OCI-LY7 (cell line): Measurements from ENCODE around the gene RPS3. TPM values are rescaled to one million over a fixed set of nuclear protein-coding genes. Genes with fewer than 3 reads are reported as not detected.

Source experiments
- BruUV-seq: library from RNA; stranded (reverse); fragments of 400-500 nt; replicated peaks from 2 replicates; lab custom pipeline; 2021; lab: Mats Ljungman, UMichigan
- CTCF ChIA-PET: fragments of 300-600 bp; sonication (Branson Sonifier 250); formaldehyde crosslinking; loops from one replicate; lab custom pipeline; 2022; ENCODE audit warnings: antibody characterized with exemption; ENCODE audit not compliant: unreplicated experiment; lab: Charles Lee
- POLR2A ChIA-PET: fragments of 300-600 bp; sonication (Branson Sonifier 250); formaldehyde crosslinking; loops from one replicate; lab custom pipeline; 2022; ENCODE audit warnings: antibody characterized with exemption; lab: Charles Lee
- DNase-seq: peaks from one replicate; pipeline ENCODE4 v3.0.0-alpha.2; 2015; ENCODE audit warnings: low spot score
- H2AFZ ChIP-seq: fragments of 200-600 bp; sonication (generic), shearing (Covaris generic); 2 replicates; pipeline ENCODE4 v1.6.1; 2014; ENCODE audit warnings: mild to moderate bottlenecking, antibody characterized with exemption, low read length, moderate library complexity
- H3K27ac ChIP-seq: fragments of 200-600 bp; sonication (generic); 2 replicates; pipeline ENCODE4 v1.5.1; 2014; ENCODE audit warnings: mixed run types, low read depth, mild to moderate bottlenecking, moderate library complexity, low read length, inconsistent platforms; ENCODE audit not compliant: poor library complexity, severe bottlenecking
- H3K36me3 ChIP-seq: fragments of 200-600 bp; sonication (generic); 2 replicates; pipeline ENCODE4 v1.6.1; 2014; ENCODE audit warnings: mild to moderate bottlenecking, antibody characterized with exemption, low read length, moderate library complexity, mixed read lengths; ENCODE audit not compliant: insufficient read depth
- H3K4me1 ChIP-seq: fragments of 200-600 bp; sonication (generic); 2 replicates; pipeline ENCODE4 v1.5.1; 2014; ENCODE audit warnings: mild to moderate bottlenecking, low read length; ENCODE audit not compliant: insufficient read depth, poor library complexity, severe bottlenecking
- H3K4me2 ChIP-seq: fragments of 200-600 bp; sonication (generic); 2 replicates; pipeline ENCODE4 v1.6.1; 2014; ENCODE audit warnings: mild to moderate bottlenecking, low read length
- H3K4me3 ChIP-seq: fragments of 200-600 bp; sonication (generic); 2 replicates; pipeline ENCODE4 v1.5.1; 2014; ENCODE audit warnings: mild to moderate bottlenecking, low read depth, low read length; ENCODE audit not compliant: poor library complexity, severe bottlenecking
- H3K79me2 ChIP-seq: fragments of 200-600 bp; sonication (generic); 2 replicates; pipeline ENCODE4 v1.6.1; 2016; ENCODE audit warnings: low read depth, mild to moderate bottlenecking, low read length, moderate library complexity, mixed read lengths; ENCODE audit not compliant: insufficient read depth
- H3K9me2 ChIP-seq: fragments of 200-600 bp; sonication (generic); 2 replicates; pipeline ENCODE4 v1.6.1; 2016; ENCODE audit warnings: mild to moderate bottlenecking, low read length, mixed read lengths; ENCODE audit not compliant: insufficient read depth
- H3K9me3 ChIP-seq: fragments of 200-600 bp; sonication (generic); 2 replicates; pipeline ENCODE4 v1.6.1; 2014; ENCODE audit warnings: mild to moderate bottlenecking, mixed run types, low read length, mixed read lengths
- H4K20me1 ChIP-seq: fragments of 200-600 bp; sonication (generic); 2 replicates; pipeline ENCODE4 v1.6.1; 2014; ENCODE audit warnings: mild to moderate bottlenecking, antibody characterized with exemption, low read length, moderate library complexity, mixed read lengths; ENCODE audit not compliant: insufficient read depth
- CTCF ChIP-seq: fragments of 200-600 bp; sonication (generic); conservative IDR thresholded peaks from 2 replicates; pipeline ENCODE4 v1.5.1; 2014; ENCODE audit warnings: mild to moderate bottlenecking, antibody characterized with exemption, low read length, moderate library complexity, mixed read lengths
- EZH2phosphoT487 ChIP-seq: fragments of 200-600 bp; sonication (generic); IDR thresholded peaks from 2 replicates; pipeline ENCODE4 v1.6.1; 2018; ENCODE audit warnings: low read depth, borderline replicate concordance, mild to moderate bottlenecking, mixed run types, antibody characterized with exemption, low read length, moderate library complexity, mixed read lengths
- intact Hi-C: fragments of 100-400 bp; cut with micrococcal nuclease; formaldehyde crosslinking; loops from one replicate; pipeline ENCODE4 v1.10.0; 2022; ENCODE audit not compliant: unreplicated experiment
- total RNA-seq, 2 experiments: library from RNA; depleted of rRNA in 1 of 2; stranded (reverse); fragments of >200 nt in 1 of 2; shearing (Covaris generic) in 1 of 2; gene quantifications; 2 replicates each; pipeline ENCODE4 v1.2.3, GENCODE V29; 2014 to 2022

The RPS3 gene
- total RNA-seq, 2 experiments from 2014 or later: 3,268 to 4,392 TPM

- intact Hi-C loops: no loop called here
- H3K4me1 ChIP-seq: no peaks in the 10 kb centered on the region
- no peak overlapping the region for H3K4me3 ChIP-seq
- BruUV-seq: no TSS peak
- CTCF ChIA-PET: no interaction called here
- POLR2A ChIA-PET: no interaction called here
- H2AFZ ChIP-seq: no peak overlapping the region
- H3K4me2 ChIP-seq: no peak overlapping the region
- no peaks in the 10 kb centered on the region for H4K20me1 ChIP-seq
- TF ChIP-seq CTCF (no peak), EZH2phosphoT487 (no peak)
- H3K9me3 ChIP-seq: no peaks in the 10 kb centered on the region
- no peaks in the 10 kb centered on the region for H3K79me2 ChIP-seq
- no peaks in the 10 kb centered on the region for H3K36me3 ChIP-seq
- no peaks in the 10 kb centered on the region for H3K9me2 ChIP-seq
- DNase-seq: no peak
- H3K27ac ChIP-seq: no peak overlapping the region
These were observed 29.8 kb downstream of the RPS3 start for GRCh38 chr11:75428989-75429640.

GRCh38 chr11:75429641-75429901 lies 30.3 kb downstream of the RPS3 start:
- Histone ChIP-seq H3K4me1 (no peaks in the 10 kb centered on the region), H3K9me2 (no peaks in the 10 kb centered on the region), H3K27ac (no peak overlapping the region), H3K36me3 (no peaks in the 10 kb centered on the region), H3K4me3 (no peak overlapping the region), H4K20me1 (no peaks in the 10 kb centered on the region), H3K9me3 (no peaks in the 10 kb centered on the region), H2AFZ (no peak overlapping the region), H3K4me2 (no peak overlapping the region), H3K79me2 (no peaks in the 10 kb centered on the region)
- CTCF ChIA-PET: no interaction called here
- no peak for DNase-seq
- intact Hi-C loops: no loop called here
- no TSS peak for BruUV-seq
- TF ChIP-seq CTCF (no peak), EZH2phosphoT487 (no peak)
- POLR2A ChIA-PET: no interaction called here

- CTCF ChIA-PET: no interaction called here
- no peak for DNase-seq
- H3K79me2 ChIP-seq: no peaks in the 10 kb centered on the region
- no peaks in the 10 kb centered on the region for H3K36me3 ChIP-seq
- POLR2A ChIA-PET: no interaction called here
- H2AFZ ChIP-seq: no peak overlapping the region
- no peaks in the 10 kb centered on the region for H4K20me1 ChIP-seq
- no peak overlapping the region for H3K4me2 ChIP-seq
- H3K4me1 ChIP-seq: no peaks in the 10 kb centered on the region
- no TSS peak for BruUV-seq
- no peak overlapping the region for H3K27ac ChIP-seq
- TF ChIP-seq CTCF (no peak), EZH2phosphoT487 (no peak)
- no peaks in the 10 kb centered on the region for H3K9me2 ChIP-seq
- intact Hi-C loops: no loop called here
- H3K9me3 ChIP-seq: no peaks in the 10 kb centered on the region
- H3K4me3 ChIP-seq: no peak overlapping the region
These were observed 30.8 kb downstream of the RPS3 start for GRCh38 chr11:75429902-75430713.
